HepG2 (cell line): ENCODE results near the gene CHKB. TPM values are rescaled to one million over a fixed set of nuclear protein-coding genes. Genes with fewer than 3 reads are reported as not detected.

Source experiments
- CEBPZ ChIP-seq: IDR thresholded peaks from 2 replicates; pipeline ENCODE4 v1.6.1; 2012; ENCODE audit warnings: low read length, improper control_type of control experiment
- HMGXB3 ChIP-seq: sonication (generic); formaldehyde crosslinking; IDR thresholded peaks from 2 replicates; pipeline ENCODE4 v1.4.0; 2020; ENCODE audit warnings: missing genetic modification reagents, borderline replicate concordance
- HMGXB4 ChIP-seq, 2 experiments: sonication (generic) in 1 of 2; formaldehyde crosslinking in 1 of 2; IDR thresholded peaks; 2 replicates each; pipeline versions ENCODE4 v1.4.0 to v1.6.1; 2018 to 2020; ENCODE audit warnings: missing genetic modification reagents in 2 of 2, borderline replicate concordance in 1 of 2, low read depth in 1 of 2, mild to moderate bottlenecking in 1 of 2, missing biosample characterization in 1 of 2
- HOXA9 ChIP-seq: sonication (generic); formaldehyde crosslinking; IDR thresholded peaks from 2 replicates; pipeline ENCODE4 v1.8.1; 2022; ENCODE audit warnings: missing genetic modification reagents, mild to moderate bottlenecking, moderate library complexity, borderline replicate concordance
- NAIF1 ChIP-seq: sonication (generic); formaldehyde crosslinking; IDR thresholded peaks from 2 replicates; pipeline ENCODE4 v1.5.0; 2020; ENCODE audit warnings: mild to moderate bottlenecking, missing genetic modification reagents, borderline replicate concordance
- ZMYM2 ChIP-seq: sonication (generic); formaldehyde crosslinking; IDR thresholded peaks from 2 replicates; pipeline ENCODE4 v1.8.0; 2022; ENCODE audit warnings: mild to moderate bottlenecking, missing genetic modification reagents
- ZNF747 ChIP-seq: sonication (generic); formaldehyde crosslinking; IDR thresholded peaks from 2 replicates; pipeline ENCODE4 v1.8.1; 2023; ENCODE audit warnings: missing genetic modification reagents, mild to moderate bottlenecking, borderline replicate concordance
- polyA plus RNA-seq, 8 experiments: library from polyadenylated mRNA; depleted of rRNA in 3 of 8; stranded (reverse) in 7 of 8; unstranded in 1 of 8; fragments of >200 nt; fragmentation: Illumina TruSeq in 4 of 8; extraction: Trizol in 4 of 8; gene quantifications; 2 replicates each; pipeline versions ENCODE4 v1.2.1 to v1.2.3, GENCODE V29; 2011 to 2016; ENCODE audit warnings: low read depth in 4 of 8, missing spikeins in 1 of 8, mixed read lengths in 1 of 8; ENCODE audit not compliant: insufficient read depth in 1 of 8
- total RNA-seq, 5 experiments: library from RNA; depleted of rRNA; stranded (reverse); fragments of >200 nt; fragmentation: Illumina TruSeq; extraction: Trizol; gene quantifications; 2 replicates each; pipeline ENCODE4 v1.2.3, GENCODE V29; 2016; ENCODE audit warnings: low read depth in 1 of 5

Gene CHKB
- total and polyA plus RNA-seq, 2 of the 13 experiments (the other 11 are each of a cell fraction or from before 2014, with no cell fraction given): 24.5 to 42.7 TPM

- TF ChIP-seq CEBPZ (no peak), HMGXB3 (no peak), NAIF1 (CRISPR knock-in tag) (no peak), ZMYM2 (CRISPR knock-in tag) (no peak), HMGXB4 (CRISPR knock-in tag; IDR thresholded peaks at IDR 0.05; ENCODE audit: borderline replicate concordance in 1 of 2, low read depth in 1 of 2) (0 out of 4 replicates have a peak, but pooled peaks of 1 of the 2 experiments have one; percentile 0), ZNF747 (CRISPR knock-in tag) (no peak), HOXA9 (CRISPR knock-in tag) (0 out of 2 replicates have a peak, but pooled peaks have one; percentile 4)
- TF ChIP-seq, all 625 proteins: peak for 37
Measured at GRCh38 chr22:50583294-50583861, 729 bp upstream of the CHKB start (continued).
